Neuron (in vitro differentiated cells): Measurements from ENCODE around the gene POLR3E.

Experiments
- H2AFZ ChIP-seq: one replicate; pipeline ENCODE4 v1.6.1; 2013; ENCODE audit warnings: low read depth, mild to moderate bottlenecking, inconsistent platforms, low read length, moderate library complexity
- H3K27me3 ChIP-seq: one replicate; pipeline ENCODE4 v1.6.1; 2013; ENCODE audit warnings: low read length; ENCODE audit not compliant: insufficient read depth
- H3K36me3 ChIP-seq: one replicate; pipeline ENCODE4 v1.6.1; 2013; ENCODE audit warnings: low read length; ENCODE audit not compliant: insufficient read depth
- H3K4me1 ChIP-seq: one replicate; pipeline ENCODE4 v1.6.1; 2013; ENCODE audit warnings: low read length; ENCODE audit not compliant: insufficient read depth
- H3K4me3 ChIP-seq: 2 replicates; pipeline ENCODE4 v1.5.1; 2013; ENCODE audit warnings: mild to moderate bottlenecking, low read length, moderate library complexity
- H3K9me3 ChIP-seq: one replicate; pipeline ENCODE4 v1.6.1; 2013; ENCODE audit warnings: low read length

Gene POLR3E

GRCh38 chr16:22297114-22297870, at the start of gene POLR3E:
TSS of gene POLR3E (plus strand) at chr16:22297409. CDS start at chr16:22302969, 5,560 bp downstream.
- H3K4me3 ChIP-seq: peak within 1 kb of the TSS; percentile 76
- H3K4me1 ChIP-seq: peaks cover 2% of the 10 kb centered on the region
- no peaks in the 10 kb centered on the region for H3K27me3 ChIP-seq
- peak within 1 kb of the TSS; percentile 89 for H2AFZ ChIP-seq
- no peaks in the 10 kb centered on the region for H3K9me3 ChIP-seq
- H3K36me3 ChIP-seq: peaks cover 5% of the 10 kb centered on the region

GRCh38 chr16:22250522-22250921, 46.7 kb upstream of the POLR3E start:
- Histone ChIP-seq H3K9me3 (peaks cover 4% of the 10 kb centered on the region), H3K36me3 (peaks cover 3% of the 10 kb centered on the region), H3K4me3 (no peak overlapping the region), H2AFZ (no peak overlapping the region), H3K27me3 (no peaks in the 10 kb centered on the region), H3K4me1 (no peaks in the 10 kb centered on the region)

DNA sequence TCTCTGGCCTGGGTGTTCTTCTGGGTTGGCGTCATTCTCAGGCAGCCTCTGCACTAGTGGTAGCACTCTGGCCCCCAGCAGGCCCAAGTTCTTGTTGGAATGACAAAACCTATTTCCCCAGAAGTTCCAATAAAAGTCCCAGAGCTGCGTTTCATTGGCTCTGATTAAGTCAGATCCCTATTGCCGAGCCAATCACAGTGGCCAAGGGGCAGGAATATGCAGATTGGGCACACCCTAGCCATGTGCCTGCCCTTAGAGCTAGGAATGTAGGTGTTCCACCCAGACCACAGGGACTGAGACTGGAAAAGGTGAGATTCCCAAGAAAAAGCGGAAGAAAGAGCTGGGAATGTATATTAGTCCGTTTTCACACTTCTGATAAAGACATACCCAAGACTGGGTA, 44.9 kb upstream of the POLR3E start:
- no peaks in the 10 kb centered on the region for H3K4me1 ChIP-seq
- no peaks in the 10 kb centered on the region for H3K27me3 ChIP-seq
- peaks cover 9% of the 10 kb centered on the region for H3K36me3 ChIP-seq
- H3K4me3 ChIP-seq: no peak overlapping the region
- no peak overlapping the region for H2AFZ ChIP-seq
- H3K9me3 ChIP-seq: peaks cover 4% of the 10 kb centered on the region

- Histone ChIP-seq H3K27me3 (no peaks in the 10 kb centered on the region), H3K36me3 (peaks cover 9% of the 10 kb centered on the region)
Measured at GRCh38 chr16:22253272-22253671, 43.9 kb upstream of the POLR3E start.

GRCh38 chr16:22255335-22255734, 41.9 kb upstream of the POLR3E start:
- Histone ChIP-seq H3K27me3 (no peaks in the 10 kb centered on the region), H3K4me3 (no peak overlapping the region), H3K36me3 (peaks cover 11% of the 10 kb centered on the region), H3K9me3 (peaks cover 11% of the 10 kb centered on the region), H2AFZ (no peak overlapping the region), H3K4me1 (no peaks in the 10 kb centered on the region)

More at GRCh38 chr16:22253272-22253671, 43.9 kb upstream of the POLR3E start:
- peaks cover 9% of the 10 kb centered on the region for H3K9me3 ChIP-seq
- no peaks in the 10 kb centered on the region for H3K4me1 ChIP-seq
- no peak overlapping the region for H3K4me3 ChIP-seq
- H2AFZ ChIP-seq: no peak overlapping the region

- peaks cover 11% of the 10 kb centered on the region for H3K36me3 ChIP-seq
- no peaks in the 10 kb centered on the region for H3K27me3 ChIP-seq
- peaks cover 12% of the 10 kb centered on the region for H3K9me3 ChIP-seq
- no peaks in the 10 kb centered on the region for H3K4me1 ChIP-seq
- no peak overlapping the region for H3K4me3 ChIP-seq
- no peak overlapping the region for H2AFZ ChIP-seq
Measured at GRCh38 chr16:22257440-22257839, 39.8 kb upstream of the POLR3E start.

DNA sequence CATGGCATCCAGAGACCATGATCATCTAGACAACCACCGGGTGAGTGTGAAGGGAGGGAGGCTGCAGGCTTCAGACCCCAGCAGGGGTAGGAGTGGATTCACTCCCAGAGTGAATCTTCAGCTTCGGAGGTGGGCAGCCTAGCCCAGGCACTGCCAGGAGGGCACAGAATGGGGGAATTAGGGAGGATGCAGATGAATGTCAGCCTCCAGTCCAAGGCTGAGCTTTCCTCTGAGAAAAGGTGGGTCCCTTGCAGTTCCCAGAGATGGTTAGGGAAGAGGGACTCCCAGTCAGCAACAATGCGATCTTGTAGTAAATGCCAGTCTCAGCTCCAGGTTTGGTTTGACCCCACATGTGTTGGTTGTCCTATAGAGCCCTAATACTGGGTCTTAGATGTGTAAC, 36.7 kb upstream of the POLR3E start:
- Histone ChIP-seq H3K9me3 (peaks cover 8% of the 10 kb centered on the region), H2AFZ (no peak overlapping the region), H3K27me3 (no peaks in the 10 kb centered on the region), H3K4me3 (no peak overlapping the region), H3K4me1 (no peaks in the 10 kb centered on the region), H3K36me3 (peaks cover 11% of the 10 kb centered on the region)

- Histone ChIP-seq H3K4me1 (no peaks in the 10 kb centered on the region), H2AFZ (no peak overlapping the region), H3K27me3 (no peaks in the 10 kb centered on the region), H3K36me3 (peaks cover 5% of the 10 kb centered on the region), H3K4me3 (no peak overlapping the region), H3K9me3 (peaks cover 8% of the 10 kb centered on the region)
Measured at GRCh38 chr16:22262460-22262859, 34.7 kb upstream of the POLR3E start.

GRCh38 chr16:22264786-22265185, 32.4 kb upstream of the POLR3E start:
- Histone ChIP-seq H3K4me3 (no peak overlapping the region), H3K27me3 (no peaks in the 10 kb centered on the region), H3K36me3 (peaks cover 7% of the 10 kb centered on the region), H3K4me1 (no peaks in the 10 kb centered on the region), H2AFZ (no peak overlapping the region), H3K9me3 (peaks cover 2% of the 10 kb centered on the region)

DNA sequence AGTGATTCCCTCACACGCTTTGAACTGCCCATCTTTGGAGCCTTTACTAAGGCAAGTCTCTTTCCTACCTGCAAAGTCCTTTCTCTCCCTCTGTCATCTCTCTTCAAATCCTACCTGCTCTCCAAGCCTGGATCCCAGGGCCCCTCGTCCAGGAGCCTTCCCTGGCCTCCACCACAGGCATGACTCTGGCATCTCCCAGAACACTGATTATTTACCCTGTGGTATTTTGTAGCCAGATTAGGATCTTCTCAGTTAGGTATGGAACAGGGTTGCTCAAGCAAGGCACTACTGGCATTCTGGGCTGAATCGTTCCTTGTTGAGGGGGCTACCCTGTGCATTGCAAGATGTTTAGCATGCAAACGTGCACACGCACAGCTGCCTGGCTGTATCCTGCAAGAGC, 31.9 kb upstream of the POLR3E start:
- Histone ChIP-seq H3K4me1 (no peaks in the 10 kb centered on the region), H3K36me3 (peaks cover 6% of the 10 kb centered on the region), H3K27me3 (no peaks in the 10 kb centered on the region), H3K4me3 (no peak overlapping the region), H2AFZ (no peak overlapping the region), H3K9me3 (peaks cover 1% of the 10 kb centered on the region)

- Histone ChIP-seq H3K9me3 (no peaks in the 10 kb centered on the region), H3K27me3 (no peaks in the 10 kb centered on the region), H2AFZ (no peak overlapping the region), H3K4me3 (no peak overlapping the region), H3K36me3 (peaks cover 2% of the 10 kb centered on the region), H3K4me1 (no peaks in the 10 kb centered on the region)
Measured at GRCh38 chr16:22266546-22266945, 30.7 kb upstream of the POLR3E start.

GRCh38 chr16:22267764-22268163, 29.4 kb upstream of the POLR3E start:
- H3K9me3 ChIP-seq: no peaks in the 10 kb centered on the region
- peaks cover 6% of the 10 kb centered on the region for H3K36me3 ChIP-seq

GRCh38 chr16:22270525-22270924, 26.7 kb upstream of the POLR3E start:
- Histone ChIP-seq H3K9me3 (no peaks in the 10 kb centered on the region), H3K36me3 (peaks cover 6% of the 10 kb centered on the region), H3K4me1 (no peaks in the 10 kb centered on the region), H3K27me3 (no peaks in the 10 kb centered on the region), H3K4me3 (no peak overlapping the region), H2AFZ (no peak overlapping the region)

More at GRCh38 chr16:22267764-22268163, 29.4 kb upstream of the POLR3E start:
- no peaks in the 10 kb centered on the region for H3K4me1 ChIP-seq
- no peaks in the 10 kb centered on the region for H3K27me3 ChIP-seq
- no peak overlapping the region for H3K4me3 ChIP-seq
- H2AFZ ChIP-seq: no peak overlapping the region
